Retinal pigment epithelial cell (primary cell): ENCODE measurements around the gene CROCC.
"Not testable (repeated sequence)": the region's sequence is repeated elsewhere in the genome, so short reads cannot be mapped to it uniquely, and the experiment has no call there.

Experiments used
- DNase-seq: peaks from one replicate; pipeline ENCODE4 v3.0.0-alpha.2; 2010; ENCODE audit warnings: low read depth
- H3K4me3 ChIP-seq: 2 replicates; pipeline ENCODE4 v1.5.1; 2011; ENCODE audit warnings: mild to moderate bottlenecking, low read length, control low read depth, moderate library complexity
- CTCF ChIP-seq: conservative IDR thresholded peaks from 2 replicates; pipeline ENCODE4 v1.5.1; 2011; ENCODE audit warnings: low read depth, low read length, control low read depth, inconsistent platforms

Gene CROCC

GRCh38 chr1:16921391-16922185, at the start of gene CROCC:
Gene CROCC (plus strand): TSS chr1:16921931. CDS start chr1:16922019, 88 bp downstream.
- DNase-seq = peak; percentile 86
- no peak for TF ChIP-seq CTCF
- peak within 1 kb of the TSS; percentile 61 for H3K4me3 ChIP-seq

- DNase-seq = peak; percentile 43
- H3K4me3 ChIP-seq = peak overlapping the region; percentile 49
Observed at GRCh38 chr1:16872152-16873075, 49.3 kb upstream of the CROCC start.

GRCh38 chr1:16873076-16873879, 48.5 kb upstream of the CROCC start:
- H3K4me3 ChIP-seq, DNase-seq: not testable (repeated sequence)

GRCh38 chr1:16874968-16875765, 46.6 kb upstream of the CROCC start:
- H3K4me3 ChIP-seq, DNase-seq: not testable (repeated sequence)

GRCh38 chr1:16881742-16882141, 40.0 kb upstream of the CROCC start:
- not testable (repeated sequence) for DNase-seq, H3K4me3 ChIP-seq

- DNase-seq = no peak
- TF ChIP-seq CTCF = no peak
- no peak overlapping the region for H3K4me3 ChIP-seq
Observed at GRCh38 chr1:16882986-16883385, 38.7 kb upstream of the CROCC start.

GRCh38 chr1:16884487-16884886, 37.2 kb upstream of the CROCC start:
- not testable (repeated sequence) for DNase-seq, H3K4me3 ChIP-seq

- no peak overlapping the region for H3K4me3 ChIP-seq
- DNase-seq = no peak
- TF ChIP-seq CTCF = no peak
Observed at GRCh38 chr1:16886860-16887605, 34.7 kb upstream of the CROCC start.
